ENCODE results near the gene GID8. TPM values are rescaled to one million over a fixed set of nuclear protein-coding genes. Genes with fewer than 3 reads are reported as not detected.
A peak's percentile ranks its signal among the peaks of the same experiment; 100 is the strongest.

Gene GID8
- total and polyA plus RNA-seq, 2 of the 13 experiments (the other 11 are each of a cell fraction or from before 2014, with no cell fraction given), result 39.6 to 59.8 TPM

- TF ChIP-seq ZNF33A (CRISPR knock-in tag; IDR thresholded peaks at IDR 0.05; ENCODE audit: borderline replicate concordance) (no peak), NCOA2 (CRISPR knock-in tag; IDR thresholded peaks at IDR 0.05) (peak; percentile 80), ATF6 (CRISPR knock-in tag; conservative IDR thresholded peaks at IDR 0.05) (0 out of 2 replicates have a peak, but pooled peaks have one; percentile 47), JARID2 (CRISPR knock-in tag; IDR thresholded peaks at IDR 0.05; ENCODE audit: insufficient replicate concordance) (no peak), RXRB (CRISPR knock-in tag; IDR thresholded peaks at IDR 0.05; ENCODE audit: borderline replicate concordance) (peak; percentile 84; the same call in 1 of the 2 replicates), ZNF768 (CRISPR knock-in tag; IDR thresholded peaks at IDR 0.05) (no peak), ZNF567 (CRISPR knock-in tag; IDR thresholded peaks at IDR 0.05; ENCODE audit: borderline replicate concordance) (0 out of 2 replicates have a peak, but pooled peaks have one; percentile 29), PHB2 (IDR thresholded peaks at IDR 0.05; ENCODE audit: partially characterized antibody) (no peak), ZNF816 (CRISPR knock-in tag; IDR thresholded peaks at IDR 0.05; ENCODE audit: borderline replicate concordance) (no peak), FIP1L1 (IDR thresholded peaks at IDR 0.05; ENCODE audit: borderline replicate concordance, insufficient read depth, low read depth, low read length) (no peak), BRF2 (CRISPR knock-in tag; IDR thresholded peaks at IDR 0.05) (peak; percentile 46; the same call in 1 of the 2 replicates), ZNF569 (CRISPR knock-in tag; IDR thresholded peaks at IDR 0.05; ENCODE audit: borderline replicate concordance) (no peak), ZNF12 (CRISPR knock-in tag; IDR thresholded peaks at IDR 0.05) (no peak), ZSCAN30 (CRISPR knock-in tag; IDR thresholded peaks at IDR 0.05) (no peak), KLF16 (CRISPR knock-in tag; IDR thresholded peaks at IDR 0.05) (peak in 1 of 2 experiments; percentile 15; a peak in 1 of 4 replicates), SMARCC2 (IDR thresholded peaks at IDR 0.05) (peak; percentile 83; the same call in 1 of the 2 replicates), NFKB2 (CRISPR knock-in tag; IDR thresholded peaks at IDR 0.05; ENCODE audit: borderline replicate concordance) (no peak), E2F5 (CRISPR knock-in tag; conservative IDR thresholded peaks at IDR 0.05) (no peak), ZNF652 (CRISPR knock-in tag; IDR thresholded peaks at IDR 0.05; ENCODE audit: borderline replicate concordance, low read depth) (peak; percentile 64), ARID5B (CRISPR knock-in tag; IDR thresholded peaks at IDR 0.05) (peak; percentile 84)
Measured at GRCh38 chr20:62923669-62924441, 14.1 kb upstream of the GID8 start (continued).
